ENCODE measurements around the gene RNF123.

Gene RNF123

GRCh38 chr3:49689046-49689907 lies at the start of gene RNF123, which contains the start of gene MST1:
Gene RNF123 (plus strand): TSS chr3:49689557. CDS start chr3:49691166, 1,609 bp downstream.
Gene MST1 (minus strand): TSS chr3:49689474. CDS start chr3:49688691, 783 bp downstream.
- DNase-seq: no peak

- no peak for DNase-seq
These were observed 48.1 kb upstream of the RNF123 start for GRCh38 chr3:49641292-49641691.

DNA sequence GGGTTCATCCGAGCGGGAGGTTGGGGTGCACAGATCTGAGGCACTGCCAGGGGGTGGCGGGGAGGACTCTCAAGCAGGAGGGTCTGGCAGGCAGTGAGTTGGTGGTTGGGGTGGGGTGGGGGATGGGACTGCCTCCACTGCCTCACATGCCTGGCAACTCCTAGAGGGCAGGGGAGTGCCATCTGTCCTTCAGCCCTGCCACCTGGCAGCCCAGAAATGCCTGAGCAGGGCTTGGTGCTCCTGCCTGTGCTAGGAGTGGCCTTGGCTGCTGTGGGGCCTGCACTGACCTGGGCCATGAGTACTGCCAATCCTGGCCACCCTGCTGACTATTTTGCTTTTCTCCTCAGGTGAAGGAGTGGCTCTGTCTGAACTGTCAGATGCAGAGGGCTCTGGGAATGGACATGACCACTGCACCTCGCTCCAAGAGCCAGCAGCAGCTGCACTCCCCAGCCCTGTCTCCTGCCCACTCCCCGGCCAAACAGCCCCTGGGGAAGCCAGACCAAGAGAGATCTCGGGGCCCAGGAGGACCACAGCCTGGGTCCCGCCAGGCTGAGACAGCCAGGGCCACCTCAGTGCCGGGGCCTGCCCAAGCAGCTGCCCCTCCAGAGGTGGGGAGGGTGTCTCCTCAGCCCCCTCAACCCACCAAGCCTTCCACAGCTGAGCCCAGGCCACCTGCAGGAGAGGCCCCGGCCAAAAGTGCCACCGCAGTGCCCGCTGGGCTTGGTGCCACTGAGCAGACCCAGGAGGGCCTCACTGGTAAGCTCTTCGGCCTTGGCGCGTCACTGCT lies 47.2 kb upstream of the RNF123 start:
- no peak for DNase-seq

DNA sequence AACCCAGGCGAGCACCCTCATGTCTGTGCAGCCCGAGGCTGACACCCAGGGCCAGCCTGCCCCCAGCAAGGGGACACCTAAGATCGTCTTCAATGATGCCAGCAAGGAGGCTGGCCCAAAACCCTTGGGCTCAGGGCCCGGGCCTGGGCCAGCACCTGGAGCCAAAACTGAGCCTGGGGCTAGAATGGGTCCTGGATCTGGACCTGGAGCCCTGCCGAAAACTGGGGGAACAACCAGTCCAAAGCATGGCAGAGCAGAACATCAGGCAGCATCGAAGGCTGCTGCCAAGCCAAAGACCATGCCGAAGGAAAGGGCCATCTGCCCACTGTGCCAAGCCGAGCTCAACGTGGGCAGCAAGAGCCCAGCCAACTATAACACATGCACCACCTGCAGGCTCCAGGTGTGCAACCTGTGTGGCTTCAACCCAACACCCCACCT lies 46.6 kb upstream of the RNF123 start:
- no peak for DNase-seq

DNA sequence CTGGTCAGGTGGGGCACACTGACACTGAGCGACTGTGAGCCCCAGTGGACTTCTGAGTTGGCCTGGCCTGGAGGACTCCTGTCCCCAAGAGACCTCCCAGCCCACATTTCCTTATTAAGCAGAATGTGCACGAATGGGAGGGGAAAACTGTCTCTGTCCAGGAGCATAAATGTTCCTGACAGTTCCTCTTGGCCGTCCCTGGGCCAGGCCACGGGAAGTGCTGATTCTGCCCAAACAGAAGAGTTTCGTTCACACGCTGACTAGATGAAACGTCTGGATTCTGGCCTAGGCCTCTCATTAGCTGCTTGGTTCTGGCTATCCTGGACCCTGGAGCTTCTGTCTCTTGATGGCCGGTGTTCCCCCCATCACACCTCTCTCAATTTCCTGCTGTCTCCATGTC lies 44.7 kb upstream of the RNF123 start:
- DNase-seq: no peak

- DNase-seq: no peak
These were observed 43.1 kb upstream of the RNF123 start for GRCh38 chr3:49646236-49646635.

GRCh38 chr3:49647741-49648140 lies 41.6 kb upstream of the RNF123 start:
- DNase-seq: no peak

DNA sequence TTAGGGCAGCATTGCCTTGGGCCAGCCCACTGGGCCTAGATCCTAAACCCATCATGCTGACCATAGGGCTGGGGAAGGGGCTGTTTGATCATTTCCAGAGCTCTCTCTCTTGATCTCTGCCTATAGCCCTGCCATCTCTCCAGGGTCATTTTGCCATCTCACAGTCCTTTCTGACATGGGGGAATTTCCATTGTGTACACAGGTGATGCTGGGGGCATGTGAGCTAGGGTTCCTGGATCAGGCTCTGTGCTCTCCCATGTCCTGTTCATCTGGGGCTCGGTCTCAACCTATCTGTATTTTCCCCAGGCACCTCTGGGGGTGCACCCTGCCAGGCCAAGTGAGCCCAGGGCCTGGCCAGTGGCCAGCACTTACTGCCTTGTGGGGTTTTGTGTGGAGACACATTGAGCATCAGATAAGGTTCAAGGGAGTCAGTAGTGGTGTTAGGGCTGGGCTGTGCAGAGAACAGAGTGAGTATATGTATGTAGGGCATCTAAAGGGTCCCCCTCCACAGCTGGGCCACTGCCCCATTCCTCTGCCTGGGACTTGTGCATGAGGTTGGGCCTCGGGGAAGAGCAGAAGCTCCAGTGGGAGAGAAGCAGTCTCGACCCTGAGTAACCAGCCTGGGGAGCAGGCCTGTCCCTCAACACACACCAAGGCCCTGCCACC lies 40.9 kb upstream of the RNF123 start:
- no peak for DNase-seq

- DNase-seq: no peak
These were observed 39.8 kb upstream of the RNF123 start for GRCh38 chr3:49649576-49649975.

- no peak for DNase-seq
These were observed 39.2 kb upstream of the RNF123 start for GRCh38 chr3:49650177-49650576.

DNA sequence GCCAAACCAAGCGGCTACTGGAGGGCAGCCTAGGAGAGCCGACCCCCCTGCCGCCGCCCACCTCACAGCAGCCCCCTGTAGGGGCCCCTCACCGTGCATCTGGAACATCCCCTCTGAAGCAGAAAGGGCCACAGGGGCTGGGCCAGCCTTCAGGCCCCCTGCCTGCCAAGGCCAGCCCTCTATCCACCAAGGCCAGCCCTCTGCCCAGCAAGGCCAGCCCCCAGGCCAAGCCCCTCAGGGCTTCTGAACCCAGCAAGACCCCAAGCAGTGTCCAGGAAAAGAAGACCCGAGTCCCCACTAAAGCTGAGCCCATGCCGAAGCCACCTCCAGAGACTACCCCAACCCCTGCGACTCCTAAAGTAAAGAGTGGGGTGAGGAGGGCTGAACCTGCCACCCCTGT lies 38.7 kb upstream of the RNF123 start:
- no peak for DNase-seq

GRCh38 chr3:49652218-49652902 lies 37.0 kb upstream of the RNF123 start:
- no peak for DNase-seq

GRCh38 chr3:49652903-49653415 lies 36.4 kb upstream of the RNF123 start:
- DNase-seq: no peak

- DNase-seq: no peak
These were observed 35.7 kb upstream of the RNF123 start for GRCh38 chr3:49653621-49654020.

DNA sequence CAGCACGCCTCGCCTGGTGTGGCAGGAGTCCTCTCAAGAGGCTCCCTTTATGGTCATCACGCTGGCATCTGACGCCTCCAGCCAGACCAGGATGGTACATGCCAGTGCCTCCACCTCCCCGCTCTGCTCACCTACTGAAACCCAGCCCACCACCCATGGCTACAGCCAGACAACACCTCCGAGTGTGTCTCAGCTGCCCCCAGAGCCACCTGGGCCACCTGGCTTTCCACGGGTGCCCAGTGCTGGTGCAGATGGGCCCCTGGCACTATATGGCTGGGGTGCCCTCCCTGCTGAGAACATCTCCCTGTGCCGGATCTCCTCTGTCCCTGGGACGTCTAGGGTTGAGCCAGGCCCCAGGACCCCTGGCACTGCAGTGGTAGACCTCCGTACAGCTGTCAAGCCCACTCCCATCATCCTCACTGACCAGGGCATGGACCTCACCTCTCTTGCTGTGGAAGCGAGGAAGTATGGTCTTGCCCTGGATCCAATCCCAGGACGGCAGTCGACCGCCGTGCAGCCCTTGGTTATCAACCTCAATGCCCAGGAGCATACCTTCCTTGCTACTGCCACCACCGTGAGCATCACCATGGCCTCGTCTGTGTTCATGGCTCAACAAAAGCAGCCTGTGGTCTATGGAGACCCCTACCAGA lies 35.1 kb upstream of the RNF123 start:
- no peak for DNase-seq

- DNase-seq: no peak
These were observed 34.3 kb upstream of the RNF123 start for GRCh38 chr3:49654955-49655556.

DNA sequence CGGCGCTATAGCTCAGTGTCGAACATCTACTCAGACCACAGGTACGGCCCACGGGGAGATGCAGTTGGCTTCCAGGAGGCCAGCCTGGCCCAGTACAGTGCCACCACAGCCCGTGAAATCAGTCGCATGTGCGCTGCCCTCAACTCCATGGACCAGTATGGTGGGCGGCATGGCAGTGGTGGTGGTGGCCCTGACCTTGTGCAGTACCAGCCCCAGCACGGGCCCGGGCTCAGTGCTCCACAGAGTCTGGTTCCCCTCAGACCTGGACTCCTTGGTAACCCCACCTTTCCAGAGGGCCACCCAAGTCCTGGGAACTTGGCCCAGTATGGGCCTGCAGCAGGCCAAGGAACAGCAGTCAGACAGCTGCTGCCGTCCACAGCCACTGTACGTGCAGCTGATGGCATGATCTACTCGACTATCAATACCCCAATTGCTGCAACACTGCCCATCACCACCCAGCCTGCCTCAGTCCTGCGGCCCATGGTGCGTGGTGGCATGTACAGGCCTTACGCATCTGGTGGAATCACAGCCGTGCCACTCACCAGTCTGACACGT lies 33.5 kb upstream of the RNF123 start:
- no peak for DNase-seq

GRCh38 chr3:49656541-49657112 lies 32.7 kb upstream of the RNF123 start:
- DNase-seq: no peak

DNA sequence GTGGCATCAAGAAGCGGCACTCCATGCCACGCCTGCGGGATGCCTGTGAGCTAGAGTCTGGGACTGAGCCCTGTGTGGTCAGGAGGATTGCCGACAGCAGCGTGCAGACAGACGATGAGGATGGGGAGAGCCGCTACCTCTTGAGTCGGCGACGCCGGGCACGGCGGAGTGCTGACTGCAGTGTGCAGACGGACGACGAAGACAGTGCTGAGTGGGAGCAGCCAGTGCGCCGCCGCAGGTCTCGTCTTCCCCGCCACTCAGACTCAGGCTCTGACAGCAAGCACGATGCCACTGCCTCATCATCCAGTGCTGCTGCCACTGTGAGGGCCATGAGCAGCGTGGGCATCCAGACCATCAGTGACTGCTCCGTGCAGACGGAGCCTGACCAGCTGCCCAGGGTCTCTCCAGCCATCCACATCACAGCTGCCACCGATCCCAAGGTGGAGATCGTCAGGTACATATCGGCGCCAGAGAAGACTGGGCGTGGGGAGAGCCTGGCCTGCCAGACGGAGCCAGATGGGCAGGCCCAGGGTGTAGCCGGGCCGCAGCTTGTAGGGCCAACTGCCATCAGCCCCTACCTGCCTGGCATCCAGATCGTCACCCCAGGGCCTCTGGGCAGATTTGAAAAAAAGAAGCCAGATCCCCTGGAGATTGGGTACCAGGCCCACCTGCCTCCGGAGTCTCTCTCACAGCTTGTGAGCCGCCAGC lies 32.0 kb upstream of the RNF123 start:
- DNase-seq: no peak

DNA sequence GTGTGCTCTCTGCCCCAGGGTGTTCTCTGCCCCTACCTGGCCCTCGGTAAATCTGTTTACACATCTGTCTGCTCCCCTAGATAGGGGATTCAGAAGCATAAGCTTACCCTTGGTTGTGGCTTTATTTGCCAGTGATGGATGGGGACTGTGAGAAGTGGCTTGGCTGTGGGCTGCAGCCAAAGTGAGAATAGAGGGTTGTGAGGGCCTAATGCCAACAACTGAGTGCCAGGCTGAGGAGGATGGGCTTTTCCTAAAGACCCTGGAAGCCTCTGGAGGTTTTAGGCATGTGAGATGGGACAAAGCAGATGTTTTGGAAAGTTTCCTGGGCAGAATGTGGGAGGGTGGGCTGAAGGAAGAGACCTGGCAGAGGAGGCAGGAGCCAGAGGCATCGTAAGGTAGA lies 30.6 kb upstream of the RNF123 start:
- no peak for DNase-seq
